Measurements from ENCODE around the gene H2BK1. TPM values are rescaled to one million over a fixed set of nuclear protein-coding genes. Genes with fewer than 3 reads are reported as not detected.
A peak's percentile ranks its signal among the peaks of the same experiment; 100 is the strongest.

The H2BK1 gene
- total RNA-seq, 4 donors from 2014 or later: not detected

GRCh38 chr7:151172273-151173141 lies 37.8 kb downstream of the H2BK1 start:
- Histone ChIP-seq H3K4me1 (peaks cover 8 to 27% (median 12%) of the 10 kb centered on the region in 4 donors), H3K27ac (replicated peaks in 1 of 4) (no peak overlapping the region), H3K27me3 (peaks cover 5 to 86% (median 15%) of the 10 kb centered on the region in 4 donors), H3K36me3 (no peaks in the 10 kb centered on the region), H3K9me3 (peaks cover 0 to 4% (median 0%) of the 10 kb centered on the region in 4 donors), H3K4me3 (no peak overlapping the region)
- TF ChIP-seq POLR2AphosphoS5 (IDR thresholded peaks at IDR 0.05) (peak in 1 of 2 donors; percentile 79), POLR2A (IDR thresholded peaks at IDR 0.05; ENCODE audit: low read depth) (no peak), CTCF (IDR thresholded peaks at IDR 0.05) (peak in 2 of 3 experiments; percentile 100)
- DNase-seq (ENCODE audit: extremely low spot score): no peak
- WGBS: 23% methylated on average over 23 of the region's 42 CpGs
- intact Hi-C loops (cut with DNase I): loop anchor here (5.0 kb wide), 1 partner anchor 130 kb away; no protein-coding TSS in a partner anchor

- peaks cover 8 to 86% (median 38%) of the 10 kb centered on the region in 4 donors for H3K27me3 ChIP-seq
- H3K4me3 ChIP-seq: no peak overlapping the region
- no peak overlapping the region for H3K27ac ChIP-seq (replicated peaks in 1 of 4)
- H3K36me3 ChIP-seq: no peaks in the 10 kb centered on the region
- DNase-seq (ENCODE audit: extremely low spot score): no peak
- H3K4me1 ChIP-seq: peaks cover 15 to 31% (median 21%) of the 10 kb centered on the region in 4 donors
- intact Hi-C loops (cut with DNase I): loop anchor here (2.0 kb wide), 1 partner anchor 44 kb away; no protein-coding TSS in a partner anchor
- whole genome bisulfite sequencing: 59% methylated on average over 10 of the region's 10 CpGs
- no peaks in the 10 kb centered on the region for H3K9me3 ChIP-seq
- no peak for TF ChIP-seq POLR2AphosphoS5 (IDR thresholded peaks at IDR 0.05)
Observed at GRCh38 chr7:151168787-151169162, 41.5 kb downstream of the H2BK1 start.

- Histone ChIP-seq H3K9me3 (no peaks in the 10 kb centered on the region), H3K4me3 (peak overlapping the region; percentile 53 to 61 (median 56)), H3K4me1 (peaks cover 15 to 31% (median 21%) of the 10 kb centered on the region in 4 donors), H3K27me3 (peaks cover 8 to 84% (median 35%) of the 10 kb centered on the region in 4 donors), H3K36me3 (no peaks in the 10 kb centered on the region), H3K27ac (replicated peaks in 1 of 4) (no peak overlapping the region)
- 6% methylated on average over 20 of the region's 52 CpGs for WGBS
- intact Hi-C loops (cut with DNase I): loop anchor here (2.0 kb wide), 1 partner anchor 43 kb away; no protein-coding TSS in a partner anchor
- DNase-seq (ENCODE audit: extremely low spot score): no peak
- no peak for TF ChIP-seq POLR2A (IDR thresholded peaks at IDR 0.05; ENCODE audit: low read depth)
- peak; percentile 40 to 65 (median 41) for TF ChIP-seq CTCF (IDR thresholded peaks at IDR 0.05)
Observed at GRCh38 chr7:151168003-151168786, 42.1 kb downstream of the H2BK1 start.

- H3K9me3 ChIP-seq: no peaks in the 10 kb centered on the region
- TF ChIP-seq EP300 (IDR thresholded peaks at IDR 0.05): no peak
- TF ChIP-seq CTCF (IDR thresholded peaks at IDR 0.05): peak in 1 of 3 experiments; percentile 21
- peaks cover 15 to 26% (median 21%) of the 10 kb centered on the region in 4 donors for H3K4me1 ChIP-seq
- no peak within 1 kb of the TSS for H3K27ac ChIP-seq (replicated peaks in 1 of 4)
- H3K36me3 ChIP-seq: no peaks in the 10 kb centered on the region
- peak within 1 kb of the TSS; percentile 53 to 61 (median 56) for H3K4me3 ChIP-seq
- no CpG with 5 or more reads among the region's 101 CpGs for WGBS
- DNase-seq (ENCODE audit: extremely low spot score): no peak
- peaks cover 8 to 82% (median 35%) of the 10 kb centered on the region in 4 donors for H3K27me3 ChIP-seq
- intact Hi-C loops (cut with DNase I): no loop called here
Observed at GRCh38 chr7:151167197-151167961, 42.9 kb downstream of the H2BK1 start, which contains the start of gene GBX1. Gene GBX1, minus strand, starts transcription at chr7:151167694. Its CDS starts 146 bp downstream, at chr7:151167548.

Data from esophagus muscularis mucosa (tissue), 4 donors.